ENCODE results near the gene EXOC3L4. TPM values are rescaled to one million over a fixed set of nuclear protein-coding genes. Genes with fewer than 3 reads are reported as not detected.
"Not testable (repeated sequence)": the region's sequence is repeated elsewhere in the genome, so short reads cannot be mapped to it uniquely, and the experiment has no call there.

The EXOC3L4 gene
- total RNA-seq, 1 donor from 2014 or later: not detected

- H3K4me3 Mint-ChIP-seq: no peak overlapping the region
- H3K27ac Mint-ChIP-seq: no peak overlapping the region
- intact Hi-C loops (cut with micrococcal nuclease): no loop called here
- no peak for TF ChIP-seq CTCF (IDR thresholded peaks at IDR 0.05)
- no peak for DNase-seq
- POLR2A ChIA-PET: no interaction called here
- H3K27me3 Mint-ChIP-seq: peaks cover 4% of the 10 kb centered on the region
- CTCF ChIA-PET: interaction anchor here (2.6 kb wide), 1 partner anchor 11 kb away, joined by 13 read pairs; no protein-coding TSS in a partner anchor
- H3K9me3 Mint-ChIP-seq: no peaks in the 10 kb centered on the region
- ATAC-seq (ENCODE audit: low read depth): no peak
- H3K36me3 Mint-ChIP-seq (ENCODE audit: low read depth): no peaks in the 10 kb centered on the region
- H3K4me1 Mint-ChIP-seq: peaks cover 24% of the 10 kb centered on the region
Observed at GRCh38 chr14:103115845-103116572, 21.5 kb downstream of the EXOC3L4 start.

- no peak for ATAC-seq (ENCODE audit: low read depth)
- ChIA-PET POLR2A (no interaction called here), CTCF (interaction anchor here (2.6 kb wide), 1 partner anchor 11 kb away, joined by 13 read pairs; no protein-coding TSS in a partner anchor)
- TF ChIP-seq CTCF (IDR thresholded peaks at IDR 0.05): no peak
- Mint-ChIP-seq H3K4me3 (no peak overlapping the region), H3K27ac (no peak overlapping the region), H3K9me3 (no peaks in the 10 kb centered on the region), H3K4me1 (peaks cover 19% of the 10 kb centered on the region), H3K36me3 (ENCODE audit: low read depth) (no peaks in the 10 kb centered on the region), H3K27me3 (peaks cover 9% of the 10 kb centered on the region)
- intact Hi-C loops (cut with micrococcal nuclease): no loop called here
- DNase-seq: no peak
Observed at GRCh38 chr14:103116636-103117035, 22.1 kb downstream of the EXOC3L4 start.

- ATAC-seq (ENCODE audit: low read depth); POLR2A ChIA-PET; H3K4me3 Mint-ChIP-seq; intact Hi-C loops (cut with micrococcal nuclease); H3K27ac Mint-ChIP-seq; DNase-seq; H3K9me3 Mint-ChIP-seq; H3K36me3 Mint-ChIP-seq (ENCODE audit: low read depth): not testable (repeated sequence)
- peaks cover 19% of the 10 kb centered on the region for H3K4me1 Mint-ChIP-seq
- CTCF ChIA-PET: interaction anchor here (1.4 kb wide), 1 partner anchor 13 kb away, joined by 6 read pairs; no protein-coding TSS in a partner anchor
- peaks cover 13% of the 10 kb centered on the region for H3K27me3 Mint-ChIP-seq
Observed at GRCh38 chr14:103117499-103117898, 23.0 kb downstream of the EXOC3L4 start.

- Mint-ChIP-seq H3K4me1 (peaks cover 19% of the 10 kb centered on the region), H3K27ac (no peak overlapping the region), H3K36me3 (ENCODE audit: low read depth) (no peaks in the 10 kb centered on the region), H3K27me3 (peaks cover 13% of the 10 kb centered on the region), H3K4me3 (no peak overlapping the region), H3K9me3 (no peaks in the 10 kb centered on the region)
- no peak for TF ChIP-seq CTCF (IDR thresholded peaks at IDR 0.05)
- intact Hi-C loops (cut with micrococcal nuclease): no loop called here
- DNase-seq: no peak
- ChIA-PET CTCF (interaction anchor here (1.4 kb wide), 1 partner anchor 13 kb away, joined by 6 read pairs; no protein-coding TSS in a partner anchor), POLR2A (no interaction called here)
- no peak for ATAC-seq (ENCODE audit: low read depth)
Observed at GRCh38 chr14:103118018-103118662, 23.6 kb downstream of the EXOC3L4 start.

- H3K4me1 Mint-ChIP-seq: peaks cover 19% of the 10 kb centered on the region
- TF ChIP-seq CTCF (IDR thresholded peaks at IDR 0.05): no peak
- CTCF ChIA-PET: interaction anchor here (1.4 kb wide), 1 partner anchor 14 kb away, joined by 6 read pairs; no protein-coding TSS in a partner anchor
- peaks cover 13% of the 10 kb centered on the region for H3K27me3 Mint-ChIP-seq
- H3K4me3 Mint-ChIP-seq: no peak overlapping the region
- no peak for DNase-seq
- ATAC-seq (ENCODE audit: low read depth): no peak
- intact Hi-C loops (cut with micrococcal nuclease): no loop called here
- H3K9me3 Mint-ChIP-seq: no peaks in the 10 kb centered on the region
- POLR2A ChIA-PET: no interaction called here
- no peak overlapping the region for H3K27ac Mint-ChIP-seq
- no peaks in the 10 kb centered on the region for H3K36me3 Mint-ChIP-seq (ENCODE audit: low read depth)
Observed at GRCh38 chr14:103118663-103119404, 24.3 kb downstream of the EXOC3L4 start.

GRCh38 chr14:103119527-103119926 lies 25.0 kb downstream of the EXOC3L4 start:
- ATAC-seq (ENCODE audit: low read depth); H3K4me3 Mint-ChIP-seq; H3K9me3 Mint-ChIP-seq; H3K27ac Mint-ChIP-seq; CTCF ChIA-PET; POLR2A ChIA-PET; intact Hi-C loops (cut with micrococcal nuclease); DNase-seq; H3K36me3 Mint-ChIP-seq (ENCODE audit: low read depth): not testable (repeated sequence)
- Mint-ChIP-seq H3K27me3 (peaks cover 20% of the 10 kb centered on the region), H3K4me1 (peaks cover 22% of the 10 kb centered on the region)
